Subcutaneous adipose tissue (tissue), 4 donors: ENCODE measurements around the gene NPDC1. TPM values are rescaled to one million over a fixed set of nuclear protein-coding genes. Genes with fewer than 3 reads are reported as not detected.

ENCODE experiments used
- total RNA-seq, 4 donors: library from RNA; depleted of rRNA; stranded (reverse); fragments of >200 nt; gene quantifications; one replicate each; pipeline ENCODE4 v1.1.0, GENCODE V29; 2016
- TF ChIP-seq, protein P1 (sequence below): fragments of 450-650 bp; IDR thresholded peaks from one replicate; pipeline ENCODE4 v1.5.1; 2016; ENCODE audit warnings: low read depth, mild to moderate bottlenecking, control low read depth, antibody characterized with exemption, moderate library complexity

NPDC1 gene
- total RNA-seq, 4 donors from 2014 or later: 17.5 to 61.6 (median 29.8) TPM

- TF ChIP-seq, protein P1, sequence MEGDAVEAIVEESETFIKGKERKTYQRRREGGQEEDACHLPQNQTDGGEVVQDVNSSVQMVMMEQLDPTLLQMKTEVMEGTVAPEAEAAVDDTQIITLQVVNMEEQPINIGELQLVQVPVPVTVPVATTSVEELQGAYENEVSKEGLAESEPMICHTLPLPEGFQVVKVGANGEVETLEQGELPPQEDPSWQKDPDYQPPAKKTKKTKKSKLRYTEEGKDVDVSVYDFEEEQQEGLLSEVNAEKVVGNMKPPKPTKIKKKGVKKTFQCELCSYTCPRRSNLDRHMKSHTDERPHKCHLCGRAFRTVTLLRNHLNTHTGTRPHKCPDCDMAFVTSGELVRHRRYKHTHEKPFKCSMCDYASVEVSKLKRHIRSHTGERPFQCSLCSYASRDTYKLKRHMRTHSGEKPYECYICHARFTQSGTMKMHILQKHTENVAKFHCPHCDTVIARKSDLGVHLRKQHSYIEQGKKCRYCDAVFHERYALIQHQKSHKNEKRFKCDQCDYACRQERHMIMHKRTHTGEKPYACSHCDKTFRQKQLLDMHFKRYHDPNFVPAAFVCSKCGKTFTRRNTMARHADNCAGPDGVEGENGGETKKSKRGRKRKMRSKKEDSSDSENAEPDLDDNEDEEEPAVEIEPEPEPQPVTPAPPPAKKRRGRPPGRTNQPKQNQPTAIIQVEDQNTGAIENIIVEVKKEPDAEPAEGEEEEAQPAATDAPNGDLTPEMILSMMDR: no peak
Observed at GRCh38 chr9:137018761-137019559, 27.0 kb downstream of the NPDC1 start.

GRCh38 chr9:137017791-137018497 is 28.0 kb downstream of the NPDC1 start:
- TF ChIP-seq, protein P1: no peak

DNA sequence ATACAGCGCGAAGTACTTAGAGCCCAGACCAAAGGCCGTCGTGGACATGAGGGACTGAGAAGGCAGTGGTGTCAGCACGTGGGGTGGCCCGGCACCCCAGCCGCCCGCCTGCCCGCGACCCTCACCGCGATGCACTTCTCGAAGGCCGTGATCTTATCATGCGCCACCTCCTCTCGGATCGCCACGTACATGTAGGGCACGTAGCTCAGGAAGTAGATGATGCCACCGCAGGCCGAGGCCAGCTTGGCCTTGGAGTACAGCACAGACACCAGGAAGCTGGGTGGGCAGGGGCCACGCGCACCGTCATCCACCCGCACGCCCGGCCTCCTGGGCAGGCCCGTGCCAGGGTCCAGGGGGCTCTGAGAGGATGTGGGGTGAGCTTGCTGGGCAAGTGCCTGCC is 28.9 kb downstream of the NPDC1 start:
- TF ChIP-seq, protein P1: no peak

DNA sequence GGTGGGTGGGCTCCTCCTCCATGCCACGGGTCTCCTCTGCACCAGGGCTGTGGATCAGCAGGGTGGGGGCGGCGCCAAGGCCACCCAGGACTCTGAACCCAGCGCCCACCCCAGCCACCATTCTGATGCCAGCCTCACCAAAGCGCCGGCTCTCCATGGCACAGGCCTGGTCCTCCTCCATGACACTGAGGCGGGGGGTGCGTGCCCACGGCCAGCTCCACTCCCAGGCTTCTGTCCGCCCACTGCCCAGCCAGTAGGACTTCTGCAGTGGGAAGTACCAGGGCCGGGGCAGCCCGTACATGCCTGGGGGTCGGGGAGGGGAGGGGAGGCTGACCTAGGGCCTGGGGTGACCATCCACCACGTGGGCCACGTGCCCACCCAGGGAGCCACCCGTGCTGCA is 29.5 kb downstream of the NPDC1 start:
- TF ChIP-seq, protein P1: no peak

DNA sequence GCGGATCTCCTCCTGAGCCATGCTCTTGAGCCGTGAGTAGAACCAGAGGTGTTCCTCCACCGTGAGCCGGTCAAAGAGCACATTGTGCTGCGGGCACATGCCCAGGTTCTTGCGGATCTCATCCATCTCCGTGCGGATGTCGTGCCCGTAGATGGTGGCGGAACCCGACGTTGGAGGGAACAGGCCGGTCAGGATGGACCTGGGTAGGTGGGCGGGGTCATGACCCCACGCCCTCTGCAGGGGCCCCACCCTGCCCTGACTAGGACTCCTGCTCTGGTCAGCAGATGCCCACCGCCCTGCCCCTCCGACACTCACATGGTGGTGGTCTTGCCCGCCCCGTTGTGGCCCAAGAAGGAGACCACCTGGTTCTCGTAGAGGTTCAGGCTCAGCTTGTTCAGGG is 30.0 kb downstream of the NPDC1 start:
- TF ChIP-seq, protein P1: no peak

GRCh38 chr9:137015540-137015930 is 30.4 kb downstream of the NPDC1 start:
- TF ChIP-seq, protein P1: no peak

GRCh38 chr9:137014776-137015539 is 31.0 kb downstream of the NPDC1 start:
- TF ChIP-seq, protein P1: no peak
